SK-N-MC (cell line): Measurements from ENCODE around the gene PEX11A.

Source experiments
- EZH2 ChIP-seq: fragments of 200-600 bp; sonication (generic); IDR thresholded peaks from one replicate; pipeline ENCODE4 v1.6.1; 2017; ENCODE audit warnings: antibody characterized with exemption
- POLR2AphosphoS5 ChIP-seq: IDR thresholded peaks from 2 replicates; pipeline ENCODE4 v1.6.1; 2012; ENCODE audit warnings: mild to moderate bottlenecking, low read depth, low read length, borderline replicate concordance

GRCh38 chr15:89666858-89667705 lies 23.5 kb downstream of the PEX11A start:
- TF ChIP-seq POLR2AphosphoS5 (no peak), EZH2 (no peak)
